Mesothelial cell of epicardium (in vitro differentiated cells): ENCODE results near the gene EIF6. TPM values are rescaled to one million over a fixed set of nuclear protein-coding genes. Genes with fewer than 3 reads are reported as not detected.
"Not testable (repeated sequence)": the region's sequence is repeated elsewhere in the genome, so short reads cannot be mapped to it uniquely, and the experiment has no call there.

ENCODE experiments used
- DNase-seq, 2 experiments: peaks; one replicate each; pipeline ENCODE4 v3.0.0; 2021; ENCODE audit warnings: low spot score in 2 of 2; ENCODE audit not compliant: unreplicated experiment in 2 of 2
- H3K27ac Mint-ChIP-seq: 2 replicates; pipeline ENCODE4 v1.8.0; 2021; ENCODE audit warnings: mixed read lengths
- H3K27me3 Mint-ChIP-seq: 2 replicates; pipeline ENCODE4 v1.8.0; 2021; ENCODE audit warnings: low read depth, mixed read lengths
- H3K36me3 Mint-ChIP-seq: 2 replicates; pipeline ENCODE4 v1.8.0; 2021; ENCODE audit warnings: mixed read lengths
- H3K4me1 Mint-ChIP-seq: 2 replicates; pipeline ENCODE4 v1.8.0; 2021; ENCODE audit warnings: mixed read lengths
- H3K4me3 Mint-ChIP-seq: 2 replicates; pipeline ENCODE4 v1.8.0; 2021; ENCODE audit warnings: mild to moderate bottlenecking, moderate library complexity, mixed read lengths
- H3K9me3 Mint-ChIP-seq: 2 replicates; pipeline ENCODE4 v1.8.0; 2021; ENCODE audit warnings: mixed read lengths
- CTCF ChIP-seq: fragments of 200-600 bp; sonication (generic); IDR thresholded peaks from one replicate; pipeline ENCODE4 v1.5.0; 2021; ENCODE audit warnings: antibody characterized with exemption; ENCODE audit not compliant: unreplicated experiment
- total RNA-seq: library from RNA; stranded (reverse); gene quantifications from 3 replicates; pipeline ENCODE4 v1.2.1, GENCODE V29; 2021

Gene EIF6
- total RNA-seq, 1 donor from 2014 or later, result 107 TPM

GRCh38 chr20:35316086-35316485, 31.5 kb upstream of the EIF6 start:
- Mint-ChIP-seq H3K27me3 (no peaks in the 10 kb centered on the region), H3K36me3 (peaks cover 15% of the 10 kb centered on the region), H3K4me1 (peaks cover 45% of the 10 kb centered on the region), H3K27ac (no peak overlapping the region), H3K9me3 (no peaks in the 10 kb centered on the region), H3K4me3 (no peak overlapping the region)
- no peak for TF ChIP-seq CTCF
- DNase-seq, result no peak

GRCh38 chr20:35315632-35316020, 31.1 kb upstream of the EIF6 start:
- not testable (repeated sequence) for H3K9me3 Mint-ChIP-seq, H3K27me3 Mint-ChIP-seq, H3K27ac Mint-ChIP-seq, DNase-seq, H3K4me3 Mint-ChIP-seq
- Mint-ChIP-seq H3K4me1 (peaks cover 40% of the 10 kb centered on the region), H3K36me3 (peaks cover 13% of the 10 kb centered on the region)

GRCh38 chr20:35314816-35315631, 30.5 kb upstream of the EIF6 start:
- Mint-ChIP-seq H3K4me1 (peaks cover 34% of the 10 kb centered on the region), H3K27ac (peak overlapping the region; percentile 5), H3K27me3 (no peaks in the 10 kb centered on the region), H3K4me3 (no peak overlapping the region), H3K36me3 (peaks cover 15% of the 10 kb centered on the region), H3K9me3 (no peaks in the 10 kb centered on the region)
- no peak for TF ChIP-seq CTCF
- no peak for DNase-seq

DNA sequence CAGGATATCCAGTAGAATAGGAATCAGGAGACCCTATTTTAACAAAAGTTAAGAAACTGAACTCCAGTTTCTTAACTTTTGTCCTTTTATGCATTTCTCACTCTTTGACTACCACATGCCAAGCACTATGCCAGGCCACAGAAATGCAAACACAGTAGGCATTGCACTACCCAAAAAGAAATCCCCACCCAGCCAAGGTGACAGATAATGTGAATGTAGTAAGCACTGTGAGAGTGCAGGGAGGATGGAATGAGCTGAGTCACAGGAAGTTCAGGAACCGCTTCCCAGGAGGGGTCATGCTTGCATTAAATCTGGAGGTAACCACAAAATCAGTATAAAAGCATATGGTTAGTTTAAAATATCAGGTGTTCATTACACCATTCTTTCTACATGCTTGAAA, 27.7 kb upstream of the EIF6 start:
- TF ChIP-seq CTCF, result no peak
- peaks cover 10% of the 10 kb centered on the region for H3K4me1 Mint-ChIP-seq
- no peaks in the 10 kb centered on the region for H3K27me3 Mint-ChIP-seq
- no peaks in the 10 kb centered on the region for H3K9me3 Mint-ChIP-seq
- DNase-seq, result no peak
- no peak overlapping the region for H3K27ac Mint-ChIP-seq
- no peak overlapping the region for H3K4me3 Mint-ChIP-seq
- peaks cover 16% of the 10 kb centered on the region for H3K36me3 Mint-ChIP-seq

DNA sequence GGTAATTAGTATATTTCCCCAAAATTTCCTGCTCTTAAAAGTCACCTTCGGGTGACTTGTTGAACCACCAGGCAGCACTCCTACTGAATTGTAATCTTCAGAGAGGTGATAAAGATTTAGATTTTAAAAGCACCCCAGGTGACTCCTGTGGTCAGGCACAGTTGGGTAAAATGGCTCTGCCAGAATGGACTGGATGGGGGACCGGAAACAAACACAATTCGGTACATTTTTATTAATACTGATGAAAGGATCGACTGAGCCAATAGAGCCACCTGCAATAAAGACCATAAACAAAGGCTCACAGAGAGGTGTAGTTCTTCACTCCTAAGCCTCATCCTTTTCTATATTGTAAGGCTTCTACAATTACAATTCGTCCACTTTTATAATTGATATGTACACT, 27.2 kb upstream of the EIF6 start:
- H3K9me3 Mint-ChIP-seq, result no peaks in the 10 kb centered on the region
- no peak overlapping the region for H3K27ac Mint-ChIP-seq
- no peak for DNase-seq
- H3K4me3 Mint-ChIP-seq, result no peak overlapping the region
- H3K4me1 Mint-ChIP-seq, result peaks cover 10% of the 10 kb centered on the region
- no peaks in the 10 kb centered on the region for H3K27me3 Mint-ChIP-seq
- no peak for TF ChIP-seq CTCF
- H3K36me3 Mint-ChIP-seq, result peaks cover 16% of the 10 kb centered on the region

- H3K36me3 Mint-ChIP-seq, result peaks cover 16% of the 10 kb centered on the region
- no peaks in the 10 kb centered on the region for H3K9me3 Mint-ChIP-seq
- no peak for DNase-seq
- H3K4me3 Mint-ChIP-seq, result no peak overlapping the region
- H3K27ac Mint-ChIP-seq, result no peak overlapping the region
- no peak for TF ChIP-seq CTCF
- H3K27me3 Mint-ChIP-seq, result no peaks in the 10 kb centered on the region
- H3K4me1 Mint-ChIP-seq, result peaks cover 10% of the 10 kb centered on the region
Observed at GRCh38 chr20:35311409-35311808, 26.8 kb upstream of the EIF6 start.
